ENCODE data around the gene ANKRD13B. TPM values are rescaled to one million over a fixed set of nuclear protein-coding genes. Genes with fewer than 3 reads are reported as not detected.

The ANKRD13B gene
- polyA plus RNA-seq, 1 donor (not counting 4 experiments of a cell fraction or from before 2014, with no cell fraction given): 3.7 TPM

- no peaks in the 10 kb centered on the region for H3K9me3 ChIP-seq (ENCODE audit: control insufficient read depth, low read depth, low read length)
- H3K27me3 ChIP-seq (ENCODE audit: control insufficient read depth, extremely low read depth, insufficient read depth, low read length): no peaks in the 10 kb centered on the region
- no peak overlapping the region for H3K4me2 ChIP-seq (ENCODE audit: control insufficient read depth, extremely low read depth, insufficient read depth, low read depth, low read length)
- no peak for DNase-seq (ENCODE audit: low read depth, low spot score)
- no peak for TF ChIP-seq CTCF (optimal IDR thresholded peaks at IDR 0.05 in 1 of 3, IDR thresholded peaks at IDR 0.05 in 1 of 3, conservative IDR thresholded peaks at IDR 0.05 in 1 of 3; ENCODE audit: extremely low read depth in 1 of 3, insufficient read depth in 2 of 3, low read length in 3 of 3)
- TF ChIP-seq EZH2 (IDR thresholded peaks at IDR 0.05; ENCODE audit: low read length): no peak
- H3K9ac ChIP-seq (ENCODE audit: control insufficient read depth, extremely low read depth, insufficient read depth, low read length): no peak overlapping the region
- no peaks in the 10 kb centered on the region for H4K20me1 ChIP-seq (ENCODE audit: control insufficient read depth, extremely low read depth, insufficient read depth, low read length)
- H3K36me3 ChIP-seq (ENCODE audit: control insufficient read depth in 2 of 2, extremely low read depth in 1 of 2, insufficient read depth in 2 of 2, low read length in 2 of 2): peaks cover 3 to 6% of the 10 kb centered on the region in 2 experiments
- no peak for FAIRE-seq
- H3K9me1 ChIP-seq (ENCODE audit: control insufficient read depth, extremely low read depth, insufficient read depth, low read length): no peaks in the 10 kb centered on the region
- no peaks in the 10 kb centered on the region for H3K4me1 ChIP-seq (ENCODE audit: control insufficient read depth, extremely low read depth, insufficient read depth, low read length)
- H3K4me3 ChIP-seq (ENCODE audit: control insufficient read depth in 2 of 3, extremely low read depth in 1 of 3, insufficient read depth in 2 of 3, low read depth in 1 of 3, low read length in 3 of 3): no peak overlapping the region
- H3K79me2 ChIP-seq (ENCODE audit: control insufficient read depth, insufficient read depth, low read length): no peaks in the 10 kb centered on the region
- no peak overlapping the region for H2AFZ ChIP-seq (ENCODE audit: control insufficient read depth, low read length)
- H3K27ac ChIP-seq (ENCODE audit: control insufficient read depth, insufficient read depth, low read length): no peak overlapping the region
- dilution Hi-C loops (cut with MboI; ENCODE audit: extremely low pct_ligation_motif_present, low sequenced_read_pairs): no loop called here
Observed at GRCh38 chr17:29652976-29653375, 60.0 kb downstream of the ANKRD13B start.

GRCh38 chr17:29653995-29654714, 61.2 kb downstream of the ANKRD13B start:
- Histone ChIP-seq H3K79me2 (ENCODE audit: control insufficient read depth, insufficient read depth, low read length) (no peaks in the 10 kb centered on the region), H3K4me1 (ENCODE audit: control insufficient read depth, extremely low read depth, insufficient read depth, low read length) (no peaks in the 10 kb centered on the region), H3K4me2 (ENCODE audit: control insufficient read depth, extremely low read depth, insufficient read depth, low read depth, low read length) (no peak overlapping the region), H3K9me3 (ENCODE audit: control insufficient read depth, low read depth, low read length) (no peaks in the 10 kb centered on the region), H2AFZ (ENCODE audit: control insufficient read depth, low read length) (no peak overlapping the region), H3K27me3 (ENCODE audit: control insufficient read depth, extremely low read depth, insufficient read depth, low read length) (no peaks in the 10 kb centered on the region), H3K36me3 (ENCODE audit: control insufficient read depth in 2 of 2, extremely low read depth in 1 of 2, insufficient read depth in 2 of 2, low read length in 2 of 2) (peaks cover 3 to 5% of the 10 kb centered on the region in 2 experiments), H4K20me1 (ENCODE audit: control insufficient read depth, extremely low read depth, insufficient read depth, low read length) (no peaks in the 10 kb centered on the region), H3K9me1 (ENCODE audit: control insufficient read depth, extremely low read depth, insufficient read depth, low read length) (no peaks in the 10 kb centered on the region), H3K4me3 (ENCODE audit: control insufficient read depth in 2 of 3, extremely low read depth in 1 of 3, insufficient read depth in 2 of 3, low read depth in 1 of 3, low read length in 3 of 3) (no peak overlapping the region), H3K27ac (ENCODE audit: control insufficient read depth, insufficient read depth, low read length) (no peak overlapping the region), H3K9ac (ENCODE audit: control insufficient read depth, extremely low read depth, insufficient read depth, low read length) (no peak overlapping the region)
- dilution Hi-C loops (cut with MboI; ENCODE audit: extremely low pct_ligation_motif_present, low sequenced_read_pairs): no loop called here
- FAIRE-seq: no peak
- DNase-seq (ENCODE audit: low read depth, low spot score): no peak
- no peak for TF ChIP-seq CTCF (optimal IDR thresholded peaks at IDR 0.05 in 1 of 3, IDR thresholded peaks at IDR 0.05 in 1 of 3, conservative IDR thresholded peaks at IDR 0.05 in 1 of 3; ENCODE audit: extremely low read depth in 1 of 3, insufficient read depth in 2 of 3, low read length in 3 of 3)
